Effector memory CD4-positive, alpha-beta T cell (primary cell): ENCODE results near the gene ARHGAP11B.
"Not testable (repeated sequence)": the region's sequence is repeated elsewhere in the genome, so short reads cannot be mapped to it uniquely, and the experiment has no call there.

Experiments used
- DNase-seq, 3 donors: peaks; one replicate each; pipeline ENCODE4 v3.0.0-alpha.2; 2020
- H3K27ac ChIP-seq: 2 replicates; pipeline ENCODE4 v1.7.0; 2013; ENCODE audit warnings: mild to moderate bottlenecking, low read length, moderate library complexity; ENCODE audit not compliant: insufficient read depth, poor library complexity, severe bottlenecking
- H3K27me3 ChIP-seq: replicated peaks from 2 replicates; pipeline ENCODE4 v1.7.0; 2013; ENCODE audit warnings: mild to moderate bottlenecking, low read length; ENCODE audit not compliant: insufficient read depth, control insufficient read depth, poor library complexity, severe bottlenecking
- H3K36me3 ChIP-seq: 2 replicates; pipeline ENCODE4 v1.7.0; 2013; ENCODE audit warnings: mild to moderate bottlenecking, low read length, moderate library complexity; ENCODE audit not compliant: control insufficient read depth, insufficient read depth
- H3K4me1 ChIP-seq: 2 replicates; pipeline ENCODE4 v1.7.0; 2013; ENCODE audit warnings: low read length, mild to moderate bottlenecking; ENCODE audit not compliant: control insufficient read depth, insufficient read depth, poor library complexity, severe bottlenecking
- H3K4me3 ChIP-seq: 2 replicates; pipeline ENCODE4 v1.7.0; 2013; ENCODE audit warnings: low read length, low read depth, mild to moderate bottlenecking; ENCODE audit not compliant: insufficient read depth, poor library complexity, severe bottlenecking
- H3K9me3 ChIP-seq: 2 replicates; pipeline ENCODE4 v1.7.0; 2013; ENCODE audit warnings: mild to moderate bottlenecking, low read length, moderate library complexity; ENCODE audit not compliant: control insufficient read depth

Gene ARHGAP11B

DNA sequence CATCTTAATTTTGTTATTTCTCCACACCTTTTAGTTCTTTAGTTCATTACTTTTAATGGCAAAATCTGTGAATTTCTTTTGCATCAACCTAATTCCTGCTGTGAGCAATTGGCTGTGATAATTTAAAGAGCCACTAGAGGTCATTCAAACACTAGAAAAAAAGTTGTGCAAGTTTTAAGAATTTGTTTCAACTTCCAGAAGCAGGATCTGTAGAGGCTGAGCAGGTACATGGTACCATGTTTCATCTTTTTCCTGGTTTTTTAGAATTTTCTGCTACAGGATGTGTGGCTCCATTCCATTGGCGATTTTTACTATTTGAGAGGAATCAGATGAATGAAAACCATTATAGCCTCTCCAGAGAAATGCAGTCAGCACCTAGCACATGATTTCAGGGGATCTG, 35.2 kb downstream of the ARHGAP11B start:
- DNase-seq, H3K27ac ChIP-seq, H3K4me3 ChIP-seq, H3K36me3 ChIP-seq, H3K4me1 ChIP-seq, H3K27me3 ChIP-seq, H3K9me3 ChIP-seq: not testable (repeated sequence)

DNA sequence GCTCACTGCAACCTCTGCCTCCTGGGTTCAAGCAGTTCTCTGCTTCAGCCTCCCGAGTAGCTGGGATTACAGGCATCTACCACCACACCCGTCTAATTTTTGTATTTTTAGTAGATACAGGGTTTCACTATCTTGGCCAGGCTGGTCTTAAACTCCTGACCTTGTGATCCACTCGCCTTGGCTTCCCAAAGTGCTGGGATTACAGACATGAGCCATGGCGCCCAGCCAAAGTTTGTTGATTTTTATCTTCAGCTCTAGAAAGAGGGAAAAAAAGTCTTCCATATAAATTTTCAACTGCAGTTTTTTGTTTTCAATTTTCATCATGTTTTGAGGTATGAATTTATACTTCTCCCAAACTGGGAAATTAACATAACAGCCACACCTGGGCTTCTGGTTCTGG, 43.7 kb downstream of the ARHGAP11B start:
- not testable (repeated sequence) for H3K27ac ChIP-seq, H3K4me3 ChIP-seq, H3K27me3 ChIP-seq, H3K4me1 ChIP-seq, DNase-seq, H3K9me3 ChIP-seq, H3K36me3 ChIP-seq

DNA sequence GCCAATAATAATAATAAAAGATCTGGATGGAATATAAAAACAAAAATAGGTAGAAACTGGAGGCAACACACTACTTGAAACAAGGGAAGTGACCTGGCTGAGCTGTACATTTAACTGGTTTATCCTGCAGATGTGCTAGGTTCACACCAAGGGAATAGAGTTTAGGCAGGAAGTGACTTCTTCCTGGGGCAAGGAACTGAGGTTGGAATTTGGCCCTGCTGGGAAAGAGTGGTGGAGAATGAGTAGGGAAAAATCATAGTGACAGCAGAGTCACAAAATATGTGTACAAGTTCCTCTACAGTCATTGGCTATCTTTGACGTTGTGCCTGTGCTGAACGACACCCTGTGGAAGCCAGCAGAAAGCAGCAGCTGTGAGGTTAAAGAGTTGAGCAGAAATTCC, 44.1 kb downstream of the ARHGAP11B start:
- H3K4me3 ChIP-seq, result no peak overlapping the region
- H3K4me1 ChIP-seq, result no peaks in the 10 kb centered on the region
- no peaks in the 10 kb centered on the region for H3K36me3 ChIP-seq
- H3K27me3 ChIP-seq, result no peaks in the 10 kb centered on the region
- no peaks in the 10 kb centered on the region for H3K9me3 ChIP-seq
- DNase-seq, result no peak
- no peak overlapping the region for H3K27ac ChIP-seq

DNA sequence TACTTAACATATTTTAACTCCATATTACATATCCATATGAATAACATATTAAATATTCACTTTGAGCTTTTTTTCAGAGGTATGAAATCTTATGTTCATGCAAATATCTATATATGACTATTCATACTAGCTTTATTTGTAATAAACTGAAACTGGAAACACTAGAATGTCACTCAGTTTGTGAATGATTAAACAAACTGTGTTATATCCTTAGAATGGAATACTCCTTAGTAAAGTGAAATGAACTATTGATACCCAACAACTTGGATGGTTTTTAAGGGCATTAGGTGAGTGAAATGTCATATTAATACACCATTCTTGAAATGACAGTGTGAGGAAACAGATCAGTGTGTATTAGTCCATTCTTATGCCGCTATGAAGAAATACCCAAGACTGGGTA, 45.4 kb downstream of the ARHGAP11B start:
- Histone ChIP-seq H3K36me3 (no peaks in the 10 kb centered on the region), H3K27ac (no peak overlapping the region), H3K9me3 (no peaks in the 10 kb centered on the region), H3K4me3 (no peak overlapping the region), H3K4me1 (no peaks in the 10 kb centered on the region), H3K27me3 (no peaks in the 10 kb centered on the region)
- DNase-seq, result no peak

DNA sequence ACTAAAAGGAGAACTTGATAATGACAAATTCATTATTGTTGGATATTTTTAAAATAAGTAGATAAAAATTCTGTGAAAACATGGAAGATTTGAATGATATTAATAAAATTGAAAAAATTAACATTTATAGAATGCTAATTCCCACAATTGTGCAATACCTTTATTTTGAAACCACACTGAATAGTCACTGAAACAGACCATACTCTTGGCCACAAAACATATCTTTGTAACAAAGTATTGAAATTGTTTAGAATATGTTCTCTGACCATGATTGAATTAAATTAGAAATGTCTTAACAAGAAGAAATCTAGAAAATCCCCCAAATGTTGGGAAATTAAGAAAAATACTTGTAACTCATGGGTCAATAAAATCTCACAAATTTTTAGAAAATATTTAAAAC, 49.2 kb downstream of the ARHGAP11B start:
- no peaks in the 10 kb centered on the region for H3K27me3 ChIP-seq
- no peak overlapping the region for H3K4me3 ChIP-seq
- no peaks in the 10 kb centered on the region for H3K9me3 ChIP-seq
- H3K36me3 ChIP-seq, result no peaks in the 10 kb centered on the region
- H3K27ac ChIP-seq, result no peak overlapping the region
- DNase-seq, result no peak
- H3K4me1 ChIP-seq, result no peaks in the 10 kb centered on the region

DNA sequence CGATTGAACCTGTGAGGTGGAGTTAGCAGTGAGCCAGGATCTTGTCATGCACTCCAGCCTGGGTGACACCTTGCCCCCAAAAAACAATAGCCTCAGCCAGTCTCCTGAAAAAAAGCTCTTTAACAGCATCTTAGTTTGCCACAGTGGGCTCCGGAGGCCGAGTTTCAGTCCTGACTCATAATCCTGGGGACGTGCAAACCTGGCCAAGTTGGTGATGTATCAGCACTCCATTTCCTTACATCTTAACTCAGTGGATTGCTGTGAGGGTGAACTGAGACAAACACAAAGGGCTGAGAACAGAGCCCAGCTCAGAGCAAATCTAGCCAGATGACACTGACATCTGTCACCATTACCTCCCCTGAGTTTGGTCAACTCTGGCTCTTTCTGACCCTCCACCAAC, 50.0 kb downstream of the ARHGAP11B start:
- H3K4me3 ChIP-seq, H3K36me3 ChIP-seq, H3K9me3 ChIP-seq, DNase-seq, H3K27ac ChIP-seq, H3K4me1 ChIP-seq, H3K27me3 ChIP-seq: not testable (repeated sequence)

DNA sequence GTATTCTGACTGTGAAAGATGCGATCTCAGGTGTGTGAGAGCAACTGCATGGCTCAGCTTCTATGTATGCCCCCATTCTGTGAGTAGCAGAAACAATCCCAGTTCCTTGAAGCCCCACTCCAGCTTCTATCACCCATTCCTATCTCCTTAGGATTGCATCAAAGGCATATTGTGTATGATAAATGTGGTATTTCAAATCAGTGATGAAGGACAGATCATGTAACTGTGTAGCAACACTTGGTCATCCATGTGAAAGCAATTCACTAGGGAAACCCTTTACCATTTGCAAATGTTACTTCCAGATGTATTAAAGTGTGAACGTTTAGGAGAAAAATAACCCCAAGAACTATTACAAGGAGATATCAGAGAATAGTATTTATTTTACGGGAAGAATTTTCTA, 55.1 kb downstream of the ARHGAP11B start:
- DNase-seq, H3K4me3 ChIP-seq, H3K27me3 ChIP-seq, H3K4me1 ChIP-seq, H3K27ac ChIP-seq, H3K9me3 ChIP-seq, H3K36me3 ChIP-seq: not testable (repeated sequence)

DNA sequence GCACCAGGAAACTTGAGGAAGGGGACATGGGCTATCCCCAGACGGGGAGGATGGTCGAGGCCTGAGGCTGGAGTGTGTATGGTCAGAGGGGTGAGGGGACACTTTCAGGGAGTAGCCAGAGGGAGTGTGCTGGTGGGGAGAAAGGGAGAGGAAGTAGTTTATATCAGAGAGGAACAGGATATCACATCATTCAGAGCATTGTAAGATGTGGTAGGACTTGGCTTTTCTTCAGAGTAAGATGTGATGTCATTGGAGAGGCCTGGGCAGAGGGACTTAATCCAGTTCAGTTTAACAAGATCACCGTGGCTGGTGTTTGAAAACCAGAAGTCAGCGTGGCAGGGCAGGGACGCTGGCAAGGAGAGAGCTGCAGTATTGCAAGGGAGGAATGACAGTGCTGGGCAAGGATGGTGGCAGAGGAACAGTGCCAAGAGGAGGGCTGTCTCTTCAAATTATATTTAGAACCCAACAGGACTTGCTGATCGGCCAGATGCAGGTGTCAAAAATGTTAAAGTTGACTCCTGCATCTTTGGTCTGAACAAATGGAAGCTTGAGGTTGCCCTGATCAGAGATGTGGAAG, 59.9 kb downstream of the ARHGAP11B start:
- not testable (repeated sequence) for H3K36me3 ChIP-seq, H3K27me3 ChIP-seq, H3K9me3 ChIP-seq, H3K4me1 ChIP-seq, H3K4me3 ChIP-seq, DNase-seq, H3K27ac ChIP-seq

DNA sequence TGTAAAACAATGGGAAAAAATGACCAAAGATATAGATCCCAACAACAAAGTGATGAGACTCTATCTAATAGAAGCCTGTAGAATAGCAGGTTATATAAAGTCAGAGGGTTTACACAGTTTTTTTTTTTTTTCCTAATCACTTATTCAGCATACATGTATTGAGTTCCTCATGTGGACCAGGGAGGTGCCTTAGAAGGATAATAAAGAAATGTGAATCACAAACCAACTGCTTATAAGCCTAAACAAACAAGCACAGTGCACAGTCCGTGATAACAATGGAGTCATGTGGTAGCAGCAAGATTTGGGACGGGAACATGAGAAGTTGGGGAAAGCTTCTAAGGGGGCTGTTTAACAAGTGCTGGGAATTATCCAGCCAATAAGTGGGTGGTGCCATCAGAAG, 60.7 kb downstream of the ARHGAP11B start:
- not testable (repeated sequence) for H3K27ac ChIP-seq, H3K4me1 ChIP-seq, H3K4me3 ChIP-seq, DNase-seq, H3K27me3 ChIP-seq, H3K9me3 ChIP-seq, H3K36me3 ChIP-seq
